Hepatocyte (in vitro differentiated cells): ENCODE measurements around the gene LSAMP.

Experiments used
- EZH2 ChIP-seq: fragments of 200-600 bp; sonication (generic); IDR thresholded peaks from 2 replicates; pipeline ENCODE4 v1.6.1; 2016; ENCODE audit warnings: antibody characterized with exemption, mild to moderate bottlenecking, borderline replicate concordance
- EZH2phosphoT487 ChIP-seq: fragments of 200-600 bp; sonication (generic); IDR thresholded peaks from one replicate; pipeline ENCODE4 v1.6.1; 2018; ENCODE audit warnings: antibody characterized with exemption, mild to moderate bottlenecking, low read depth, moderate library complexity; ENCODE audit not compliant: unreplicated experiment, severe bottlenecking
- TF ChIP-seq, protein P1 (sequence below): fragments of 200-600 bp; sonication (generic); IDR thresholded peaks from 2 replicates; pipeline ENCODE4 v1.5.1; 2016; ENCODE audit warnings: antibody characterized with exemption, mild to moderate bottlenecking; ENCODE audit not compliant: poor library complexity

DNA sequence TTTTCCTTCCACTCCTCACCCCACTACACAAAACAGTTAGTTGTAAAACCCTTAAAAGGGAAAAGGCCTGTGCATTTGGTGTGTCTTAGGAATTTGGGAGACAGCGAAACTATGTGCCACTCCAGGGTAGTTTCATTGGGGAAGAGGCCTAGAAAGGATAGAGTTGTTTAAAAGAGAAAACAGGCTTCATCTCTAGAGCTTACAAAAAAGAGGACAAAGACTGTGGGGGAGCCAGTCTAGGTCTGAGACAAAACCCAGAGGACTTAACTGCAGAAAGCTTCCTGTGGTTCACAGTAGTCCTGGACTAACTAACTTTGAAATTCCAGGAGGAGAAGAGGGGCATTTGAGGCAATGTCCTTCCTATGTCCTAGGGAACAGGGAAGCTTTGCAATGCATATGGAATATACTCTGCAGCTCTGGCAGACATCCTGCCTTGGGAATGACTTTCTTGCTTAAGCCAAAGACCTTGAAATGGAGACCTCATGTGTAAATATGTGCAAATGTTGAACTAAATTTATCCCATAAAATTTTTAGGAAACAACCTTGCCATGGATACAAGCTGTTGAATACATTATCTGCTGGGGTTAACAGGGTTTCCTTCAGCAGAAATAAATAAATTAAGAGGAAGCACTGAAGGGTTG is 159.4 kb downstream of the LSAMP start:
- TF ChIP-seq, protein P1, sequence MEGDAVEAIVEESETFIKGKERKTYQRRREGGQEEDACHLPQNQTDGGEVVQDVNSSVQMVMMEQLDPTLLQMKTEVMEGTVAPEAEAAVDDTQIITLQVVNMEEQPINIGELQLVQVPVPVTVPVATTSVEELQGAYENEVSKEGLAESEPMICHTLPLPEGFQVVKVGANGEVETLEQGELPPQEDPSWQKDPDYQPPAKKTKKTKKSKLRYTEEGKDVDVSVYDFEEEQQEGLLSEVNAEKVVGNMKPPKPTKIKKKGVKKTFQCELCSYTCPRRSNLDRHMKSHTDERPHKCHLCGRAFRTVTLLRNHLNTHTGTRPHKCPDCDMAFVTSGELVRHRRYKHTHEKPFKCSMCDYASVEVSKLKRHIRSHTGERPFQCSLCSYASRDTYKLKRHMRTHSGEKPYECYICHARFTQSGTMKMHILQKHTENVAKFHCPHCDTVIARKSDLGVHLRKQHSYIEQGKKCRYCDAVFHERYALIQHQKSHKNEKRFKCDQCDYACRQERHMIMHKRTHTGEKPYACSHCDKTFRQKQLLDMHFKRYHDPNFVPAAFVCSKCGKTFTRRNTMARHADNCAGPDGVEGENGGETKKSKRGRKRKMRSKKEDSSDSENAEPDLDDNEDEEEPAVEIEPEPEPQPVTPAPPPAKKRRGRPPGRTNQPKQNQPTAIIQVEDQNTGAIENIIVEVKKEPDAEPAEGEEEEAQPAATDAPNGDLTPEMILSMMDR, result no peak
- no peak for TF ChIP-seq EZH2
- TF ChIP-seq EZH2phosphoT487, result no peak
